C4-2B (cell line): ENCODE results near the gene LOXHD1.

Experiments used
- ZFX ChIP-seq: fragments of 450-650 bp; IDR thresholded peaks from 2 replicates; pipeline ENCODE4 v1.6.1; 2017
- TF ChIP-seq, protein P1 (sequence below): fragments of 450-650 bp; conservative IDR thresholded peaks from 2 replicates; pipeline ENCODE4 v1.5.1; 2017; ENCODE audit warnings: mild to moderate bottlenecking

DNA sequence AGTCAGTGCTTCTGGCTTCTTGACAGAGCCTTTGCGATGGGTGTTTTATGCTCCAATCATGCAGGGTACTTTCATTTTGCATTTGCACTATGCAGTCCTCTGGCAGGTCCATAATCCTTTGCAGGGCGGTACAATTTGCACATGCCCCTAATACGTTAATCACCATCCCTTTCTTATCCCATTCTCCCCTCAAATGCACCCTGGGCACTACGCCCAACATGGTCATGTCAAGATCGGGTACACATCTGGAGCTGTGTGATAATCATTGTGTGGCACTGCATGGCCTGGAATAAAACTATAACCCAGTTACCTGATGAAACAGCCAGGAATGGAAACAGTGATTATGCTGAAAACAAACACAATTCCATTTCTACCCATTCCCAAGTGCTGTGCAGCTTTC lies 27.7 kb downstream of the LOXHD1 start:
- TF ChIP-seq, protein P1, sequence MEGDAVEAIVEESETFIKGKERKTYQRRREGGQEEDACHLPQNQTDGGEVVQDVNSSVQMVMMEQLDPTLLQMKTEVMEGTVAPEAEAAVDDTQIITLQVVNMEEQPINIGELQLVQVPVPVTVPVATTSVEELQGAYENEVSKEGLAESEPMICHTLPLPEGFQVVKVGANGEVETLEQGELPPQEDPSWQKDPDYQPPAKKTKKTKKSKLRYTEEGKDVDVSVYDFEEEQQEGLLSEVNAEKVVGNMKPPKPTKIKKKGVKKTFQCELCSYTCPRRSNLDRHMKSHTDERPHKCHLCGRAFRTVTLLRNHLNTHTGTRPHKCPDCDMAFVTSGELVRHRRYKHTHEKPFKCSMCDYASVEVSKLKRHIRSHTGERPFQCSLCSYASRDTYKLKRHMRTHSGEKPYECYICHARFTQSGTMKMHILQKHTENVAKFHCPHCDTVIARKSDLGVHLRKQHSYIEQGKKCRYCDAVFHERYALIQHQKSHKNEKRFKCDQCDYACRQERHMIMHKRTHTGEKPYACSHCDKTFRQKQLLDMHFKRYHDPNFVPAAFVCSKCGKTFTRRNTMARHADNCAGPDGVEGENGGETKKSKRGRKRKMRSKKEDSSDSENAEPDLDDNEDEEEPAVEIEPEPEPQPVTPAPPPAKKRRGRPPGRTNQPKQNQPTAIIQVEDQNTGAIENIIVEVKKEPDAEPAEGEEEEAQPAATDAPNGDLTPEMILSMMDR = no peak
- no peak for TF ChIP-seq ZFX
